GM12865 (cell line): ENCODE measurements around the gene VN1R5.

Experiments used
- DNase-seq: peaks from one replicate; pipeline ENCODE4 v3.0.0; 2010; ENCODE audit warnings: low read depth
- H3K4me3 ChIP-seq: 2 replicates; pipeline ENCODE4 v1.5.1; 2011; ENCODE audit warnings: mild to moderate bottlenecking, low read depth, low read length, control low read depth
- TF ChIP-seq, protein P1 (sequence below): IDR thresholded peaks from 2 replicates; pipeline ENCODE4 v1.5.1; 2011; ENCODE audit warnings: low read length, control low read depth, low read depth, inconsistent platforms; ENCODE audit not compliant: insufficient read depth; ENCODE audit errors: missing control alignments

The VN1R5 gene

DNA sequence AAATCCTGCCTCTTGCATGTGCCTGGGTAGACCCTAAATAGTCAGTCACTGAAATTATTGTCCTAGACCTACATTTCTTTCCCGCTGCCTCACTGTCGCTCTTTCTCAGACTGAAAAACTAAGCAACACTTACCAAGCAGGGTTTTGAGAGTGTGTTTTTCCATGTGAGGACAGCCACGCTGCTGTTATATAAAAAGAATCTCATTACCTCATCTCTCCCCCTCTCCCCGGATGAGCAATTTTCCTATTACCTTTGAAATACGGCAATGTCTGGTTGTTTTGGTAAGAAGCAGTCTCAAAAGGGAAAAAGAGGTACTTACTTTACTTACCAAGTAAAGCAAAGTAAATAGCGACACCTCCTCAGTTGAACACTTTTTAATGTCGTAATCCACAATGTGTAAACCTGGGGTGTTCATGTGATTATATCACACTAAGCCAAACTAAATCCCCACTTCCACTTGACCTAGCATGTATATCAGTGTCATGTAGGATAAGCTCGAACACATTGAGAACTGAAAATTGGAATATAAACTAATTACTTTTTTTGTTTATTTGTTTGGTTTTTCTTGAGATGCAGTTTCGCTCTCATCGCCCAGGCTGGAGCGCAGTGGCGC is 12.2 kb upstream of the VN1R5 start:
- H3K4me3 ChIP-seq = no peak overlapping the region
- DNase-seq = no peak
- TF ChIP-seq, protein P1, sequence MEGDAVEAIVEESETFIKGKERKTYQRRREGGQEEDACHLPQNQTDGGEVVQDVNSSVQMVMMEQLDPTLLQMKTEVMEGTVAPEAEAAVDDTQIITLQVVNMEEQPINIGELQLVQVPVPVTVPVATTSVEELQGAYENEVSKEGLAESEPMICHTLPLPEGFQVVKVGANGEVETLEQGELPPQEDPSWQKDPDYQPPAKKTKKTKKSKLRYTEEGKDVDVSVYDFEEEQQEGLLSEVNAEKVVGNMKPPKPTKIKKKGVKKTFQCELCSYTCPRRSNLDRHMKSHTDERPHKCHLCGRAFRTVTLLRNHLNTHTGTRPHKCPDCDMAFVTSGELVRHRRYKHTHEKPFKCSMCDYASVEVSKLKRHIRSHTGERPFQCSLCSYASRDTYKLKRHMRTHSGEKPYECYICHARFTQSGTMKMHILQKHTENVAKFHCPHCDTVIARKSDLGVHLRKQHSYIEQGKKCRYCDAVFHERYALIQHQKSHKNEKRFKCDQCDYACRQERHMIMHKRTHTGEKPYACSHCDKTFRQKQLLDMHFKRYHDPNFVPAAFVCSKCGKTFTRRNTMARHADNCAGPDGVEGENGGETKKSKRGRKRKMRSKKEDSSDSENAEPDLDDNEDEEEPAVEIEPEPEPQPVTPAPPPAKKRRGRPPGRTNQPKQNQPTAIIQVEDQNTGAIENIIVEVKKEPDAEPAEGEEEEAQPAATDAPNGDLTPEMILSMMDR = no peak

DNA sequence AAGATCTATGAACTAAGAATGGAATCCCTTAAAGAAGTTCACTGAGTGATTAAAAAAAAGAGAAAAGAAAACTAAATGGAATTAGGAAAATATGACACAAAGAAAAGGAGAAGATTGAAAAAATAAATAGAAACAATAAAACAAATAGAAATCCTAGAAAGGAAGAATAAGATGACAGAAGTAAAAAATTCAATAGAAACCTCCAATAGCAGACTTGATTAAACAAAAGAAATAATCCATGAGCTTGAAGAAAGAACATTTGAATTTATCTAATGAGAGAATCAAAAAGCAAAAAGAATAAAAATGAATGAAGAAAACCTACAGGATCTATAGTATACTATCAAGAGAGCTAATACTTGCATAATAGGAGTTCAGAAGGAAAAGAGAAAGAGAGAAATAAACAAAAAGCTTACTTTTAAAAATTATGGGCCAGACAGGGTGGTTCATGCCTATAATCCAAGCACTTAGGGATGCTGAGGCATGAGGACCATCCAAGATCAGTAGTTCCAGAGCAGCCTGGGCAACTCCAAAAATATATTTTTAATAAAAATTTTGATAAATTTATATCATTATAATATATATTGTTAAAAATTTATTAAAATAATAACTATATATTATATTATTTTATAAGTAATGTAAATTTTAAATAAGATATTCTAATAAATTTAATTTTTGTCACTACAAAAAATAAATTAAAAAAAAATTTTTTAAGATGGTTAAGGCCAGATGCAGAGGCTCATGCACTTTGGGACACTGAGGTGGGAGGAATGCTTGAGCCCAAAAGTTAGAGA is 9.4 kb upstream of the VN1R5 start:
- TF ChIP-seq, protein P1 = no peak
- H3K4me3 ChIP-seq = no peak overlapping the region
- DNase-seq = no peak

DNA sequence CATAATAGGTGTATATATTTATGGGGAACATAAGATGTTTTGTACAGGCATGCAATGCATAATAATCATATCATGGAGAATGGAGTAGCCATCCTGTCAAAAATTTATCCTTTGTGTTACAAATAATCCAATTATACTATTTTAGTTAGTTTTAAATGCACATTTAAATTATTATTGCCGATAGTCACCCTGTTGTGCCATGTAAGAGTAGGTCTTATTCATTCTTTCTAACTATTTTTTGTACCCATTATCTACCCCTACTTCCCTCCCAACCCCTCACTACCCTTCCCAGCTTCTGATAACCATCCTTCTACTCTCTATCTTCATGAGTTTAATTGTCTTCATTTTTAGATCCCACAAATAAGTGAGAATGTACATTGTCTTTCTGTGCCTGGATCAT is 8.3 kb upstream of the VN1R5 start:
- no peak overlapping the region for H3K4me3 ChIP-seq
- TF ChIP-seq, protein P1 = no peak
- no peak for DNase-seq

DNA sequence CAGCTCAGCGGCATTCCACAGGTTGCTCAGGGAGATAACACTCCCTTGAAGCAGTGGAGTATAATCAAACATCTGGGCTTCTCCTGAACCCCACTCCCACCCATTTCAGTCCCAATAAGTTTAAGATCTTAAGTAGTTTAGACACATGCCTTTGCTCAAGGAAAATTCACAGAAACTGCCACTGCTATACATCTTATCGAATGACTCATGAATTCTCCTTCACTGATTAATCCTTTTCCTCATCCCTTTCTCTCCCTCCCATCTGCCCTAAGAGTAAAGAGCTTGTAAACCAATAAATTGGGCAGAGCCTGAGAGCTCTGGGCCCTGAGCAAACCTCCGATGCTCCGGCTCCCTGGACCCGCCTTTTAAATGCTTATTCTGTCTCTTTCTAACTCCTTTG is 10.2 kb downstream of the VN1R5 start:
- TF ChIP-seq, protein P1 = no peak
- no peak overlapping the region for H3K4me3 ChIP-seq
- no peak for DNase-seq

DNA sequence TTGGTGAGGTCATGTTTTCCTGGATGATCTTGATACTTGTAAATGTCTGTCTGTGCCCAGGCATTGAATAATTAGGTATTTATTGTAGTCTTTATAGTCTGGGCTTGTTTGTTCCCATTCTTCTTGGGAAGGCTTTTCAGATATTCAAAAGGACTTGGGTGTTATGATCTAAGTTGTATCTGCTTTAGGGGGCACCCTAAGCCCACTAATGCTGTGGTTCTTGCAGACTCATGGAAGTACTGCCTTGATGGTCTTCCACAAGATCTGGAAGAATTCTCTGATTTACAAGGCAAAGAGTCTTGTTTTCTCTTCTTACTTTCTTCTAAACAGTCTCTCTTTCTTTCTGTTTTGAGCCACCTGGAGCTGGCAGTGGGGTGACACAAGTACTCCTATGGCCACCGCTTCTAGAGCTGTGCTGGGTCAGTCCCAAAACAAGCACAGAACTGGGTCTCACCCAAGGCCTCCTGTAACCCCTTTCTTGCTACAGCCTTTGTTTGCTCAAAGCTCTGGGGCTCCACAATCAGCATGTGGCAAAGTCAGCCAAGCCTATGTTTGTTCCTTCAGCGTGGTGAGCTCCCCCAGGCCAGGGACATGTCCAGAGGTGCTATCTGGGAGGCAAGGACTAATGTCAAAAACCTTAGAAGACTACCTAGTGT is 12.6 kb downstream of the VN1R5 start:
- DNase-seq = no peak
- H3K4me3 ChIP-seq = no peak overlapping the region
- TF ChIP-seq, protein P1 = no peak

DNA sequence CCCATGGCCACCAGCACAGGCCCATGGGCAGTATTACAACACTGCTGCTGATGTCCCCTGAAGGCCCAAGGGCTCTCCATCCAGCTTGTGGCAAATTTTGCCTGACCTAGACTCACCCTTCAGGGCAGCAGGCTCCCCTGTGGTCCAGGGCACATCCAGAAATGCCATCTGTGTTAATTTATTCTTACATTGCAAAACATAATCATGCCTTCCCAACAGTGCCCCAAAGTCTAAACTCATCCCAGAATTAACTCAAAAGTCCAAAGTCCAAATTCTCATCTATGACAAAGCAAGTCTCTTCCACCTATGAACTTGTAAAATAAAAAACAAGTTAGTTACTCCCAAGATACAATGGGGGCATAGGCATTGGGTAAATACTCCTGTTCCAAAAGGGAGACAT is 13.3 kb downstream of the VN1R5 start:
- no peak for DNase-seq
- TF ChIP-seq, protein P1 = no peak

More for the DNA sequence above, 13.3 kb downstream of the VN1R5 start:
- no peak overlapping the region for H3K4me3 ChIP-seq
